Measurements from ENCODE around the gene HTRA3. TPM values are rescaled to one million over a fixed set of nuclear protein-coding genes. Genes with fewer than 3 reads are reported as not detected.

HTRA3 gene
- total and polyA plus RNA-seq, 3 donors from 2014 or later = 6.1 to 17.3 (median 12.2) TPM

DNA sequence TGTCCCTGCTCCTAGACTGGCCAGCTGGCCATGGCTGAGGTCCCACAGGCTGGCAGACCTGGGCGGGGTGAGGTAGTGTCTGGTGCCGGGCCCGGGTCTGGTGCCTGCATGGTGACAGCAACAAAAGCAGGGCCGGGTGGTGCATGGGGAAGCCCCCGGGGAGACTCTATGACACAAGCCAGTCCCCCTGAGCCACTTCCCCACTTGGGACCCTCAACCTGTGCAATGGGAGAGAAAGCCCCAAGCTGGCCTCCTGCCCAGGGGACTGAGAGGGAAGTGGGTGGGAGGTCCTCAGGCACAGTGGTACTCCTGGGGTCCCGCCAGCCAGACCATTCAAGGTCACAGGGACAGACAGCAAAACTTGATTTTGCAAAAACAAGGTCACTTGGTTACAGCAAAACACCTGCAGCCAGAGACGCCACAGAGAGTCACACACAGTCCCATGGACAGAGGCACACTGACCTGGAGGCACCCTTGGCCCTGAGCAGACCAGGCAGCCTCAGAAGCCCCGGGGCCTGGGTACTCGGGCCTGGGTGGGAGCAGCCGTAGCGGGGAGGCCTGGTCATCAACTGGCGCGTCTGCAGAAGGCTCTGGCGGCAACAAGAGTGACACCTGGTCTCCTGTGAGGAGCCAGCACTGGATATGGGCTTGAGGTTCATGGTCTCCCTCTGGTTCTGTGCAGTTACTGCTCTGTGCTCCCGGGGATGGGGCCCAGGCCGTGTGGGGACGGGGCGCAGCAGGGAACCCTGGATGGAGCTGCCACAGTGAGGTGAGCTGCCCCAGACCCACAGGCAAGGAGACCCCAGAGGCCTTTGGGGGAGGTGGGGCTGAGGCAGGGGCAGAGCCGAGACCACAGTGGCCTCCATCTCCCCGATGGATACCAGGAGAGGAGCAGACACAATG, 60.6 kb downstream of the HTRA3 start:
- intact Hi-C loops (cut with DNase I; ENCODE audit: low total_unique reads) = no loop called here
- WGBS, 2 donors = 63 to 74% methylated on average over 11 to 20 of the region's 20 CpGs
- Histone ChIP-seq H3K27me3 (no peaks in the 10 kb centered on the region), H3K4me1 (peaks cover 13% of the 10 kb centered on the region), H3K9me3 (no peaks in the 10 kb centered on the region), H3K27ac (peak overlapping the region in 1 of 2 donors; percentile 50), H3K4me3 (no peak overlapping the region), H3K36me3 (ENCODE audit: low read depth, missing control alignments) (no peaks in the 10 kb centered on the region)
- no peak for TF ChIP-seq POLR2A (IDR thresholded peaks at IDR 0.05)
- TF ChIP-seq, protein P1, sequence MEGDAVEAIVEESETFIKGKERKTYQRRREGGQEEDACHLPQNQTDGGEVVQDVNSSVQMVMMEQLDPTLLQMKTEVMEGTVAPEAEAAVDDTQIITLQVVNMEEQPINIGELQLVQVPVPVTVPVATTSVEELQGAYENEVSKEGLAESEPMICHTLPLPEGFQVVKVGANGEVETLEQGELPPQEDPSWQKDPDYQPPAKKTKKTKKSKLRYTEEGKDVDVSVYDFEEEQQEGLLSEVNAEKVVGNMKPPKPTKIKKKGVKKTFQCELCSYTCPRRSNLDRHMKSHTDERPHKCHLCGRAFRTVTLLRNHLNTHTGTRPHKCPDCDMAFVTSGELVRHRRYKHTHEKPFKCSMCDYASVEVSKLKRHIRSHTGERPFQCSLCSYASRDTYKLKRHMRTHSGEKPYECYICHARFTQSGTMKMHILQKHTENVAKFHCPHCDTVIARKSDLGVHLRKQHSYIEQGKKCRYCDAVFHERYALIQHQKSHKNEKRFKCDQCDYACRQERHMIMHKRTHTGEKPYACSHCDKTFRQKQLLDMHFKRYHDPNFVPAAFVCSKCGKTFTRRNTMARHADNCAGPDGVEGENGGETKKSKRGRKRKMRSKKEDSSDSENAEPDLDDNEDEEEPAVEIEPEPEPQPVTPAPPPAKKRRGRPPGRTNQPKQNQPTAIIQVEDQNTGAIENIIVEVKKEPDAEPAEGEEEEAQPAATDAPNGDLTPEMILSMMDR (IDR thresholded peaks at IDR 0.05) = no peak
- no peak for DNase-seq

DNA sequence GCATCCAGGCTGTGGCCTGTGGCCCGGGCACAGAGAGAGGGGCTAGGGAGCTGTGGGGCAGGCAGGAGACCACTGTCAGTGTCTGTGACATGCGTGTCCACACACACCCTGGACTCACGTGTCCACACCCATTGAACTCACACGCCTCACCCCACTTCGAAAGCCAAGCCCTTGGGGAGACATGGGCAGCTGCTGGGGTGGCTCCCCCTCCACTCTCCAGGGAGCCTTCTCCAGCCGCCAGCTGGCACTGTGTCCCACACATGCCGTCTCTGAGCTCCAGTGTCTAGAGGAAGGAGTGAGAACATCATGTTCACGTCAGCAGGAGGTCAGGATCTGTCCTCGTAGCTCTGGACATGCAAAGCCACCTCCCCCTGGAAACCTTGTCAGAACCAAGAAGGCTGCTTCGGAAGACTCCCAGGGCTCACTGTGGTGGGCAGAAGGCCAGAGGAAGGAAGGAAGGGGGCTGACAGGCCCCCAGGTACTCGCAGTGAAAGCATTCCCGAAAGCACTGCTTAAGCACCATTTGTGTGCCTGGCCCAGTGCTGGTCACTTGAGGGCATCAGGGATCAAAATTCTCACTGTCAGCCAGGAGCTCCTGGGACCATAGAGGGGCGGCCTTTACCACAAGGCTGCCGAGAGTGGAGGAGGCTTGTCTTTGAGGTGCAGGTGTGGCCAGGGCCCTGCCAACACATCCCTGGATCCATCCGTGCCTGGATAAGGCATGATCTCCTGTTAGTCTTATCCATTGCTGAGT, 61.4 kb downstream of the HTRA3 start:
- peaks cover 13% of the 10 kb centered on the region for H3K4me1 ChIP-seq
- intact Hi-C loops (cut with DNase I; ENCODE audit: low total_unique reads) = no loop called here
- 38 to 48% methylated on average over 13 to 15 of the region's 15 CpGs for WGBS, 2 donors
- no peaks in the 10 kb centered on the region for H3K9me3 ChIP-seq
- TF ChIP-seq, protein P1 (IDR thresholded peaks at IDR 0.05) = no peak
- TF ChIP-seq POLR2A (IDR thresholded peaks at IDR 0.05) = no peak
- H3K4me3 ChIP-seq = no peak overlapping the region
- DNase-seq = peak; percentile 81
- peak overlapping the region; percentile 15 to 50 for H3K27ac ChIP-seq
- H3K27me3 ChIP-seq = no peaks in the 10 kb centered on the region
- no peaks in the 10 kb centered on the region for H3K36me3 ChIP-seq (ENCODE audit: low read depth, missing control alignments)

DNA sequence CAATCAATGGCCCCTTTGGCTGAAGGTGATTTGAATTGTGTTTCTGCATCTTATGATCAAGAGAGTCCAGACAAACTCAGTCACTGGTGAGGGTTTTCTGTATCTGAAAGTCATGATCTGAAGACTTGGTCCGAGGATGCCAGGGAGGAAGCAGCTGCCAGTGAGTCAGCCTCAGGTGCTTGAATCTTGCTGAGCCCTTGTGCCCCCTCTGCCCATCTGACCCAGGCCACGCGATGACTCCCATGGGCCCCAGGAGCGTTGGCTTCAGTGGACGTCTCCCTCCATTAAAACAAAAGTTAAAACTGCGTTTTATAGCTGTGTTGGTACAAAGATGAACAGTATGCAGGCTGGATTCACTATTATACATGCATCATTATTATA, 62.0 kb downstream of the HTRA3 start:
- no peaks in the 10 kb centered on the region for H3K9me3 ChIP-seq
- no peak overlapping the region for H3K4me3 ChIP-seq
- WGBS, 2 donors = 69 to 93% methylated on average over 5 to 6 of the region's 6 CpGs
- no peaks in the 10 kb centered on the region for H3K36me3 ChIP-seq (ENCODE audit: low read depth, missing control alignments)
- TF ChIP-seq, protein P1 (IDR thresholded peaks at IDR 0.05) = no peak
- no peak for TF ChIP-seq POLR2A (IDR thresholded peaks at IDR 0.05)
- peak overlapping the region; percentile 15 to 32 for H3K27ac ChIP-seq
- intact Hi-C loops (cut with DNase I; ENCODE audit: low total_unique reads) = no loop called here
- H3K27me3 ChIP-seq = no peaks in the 10 kb centered on the region
- peaks cover 13% of the 10 kb centered on the region for H3K4me1 ChIP-seq
- no peak for DNase-seq

DNA sequence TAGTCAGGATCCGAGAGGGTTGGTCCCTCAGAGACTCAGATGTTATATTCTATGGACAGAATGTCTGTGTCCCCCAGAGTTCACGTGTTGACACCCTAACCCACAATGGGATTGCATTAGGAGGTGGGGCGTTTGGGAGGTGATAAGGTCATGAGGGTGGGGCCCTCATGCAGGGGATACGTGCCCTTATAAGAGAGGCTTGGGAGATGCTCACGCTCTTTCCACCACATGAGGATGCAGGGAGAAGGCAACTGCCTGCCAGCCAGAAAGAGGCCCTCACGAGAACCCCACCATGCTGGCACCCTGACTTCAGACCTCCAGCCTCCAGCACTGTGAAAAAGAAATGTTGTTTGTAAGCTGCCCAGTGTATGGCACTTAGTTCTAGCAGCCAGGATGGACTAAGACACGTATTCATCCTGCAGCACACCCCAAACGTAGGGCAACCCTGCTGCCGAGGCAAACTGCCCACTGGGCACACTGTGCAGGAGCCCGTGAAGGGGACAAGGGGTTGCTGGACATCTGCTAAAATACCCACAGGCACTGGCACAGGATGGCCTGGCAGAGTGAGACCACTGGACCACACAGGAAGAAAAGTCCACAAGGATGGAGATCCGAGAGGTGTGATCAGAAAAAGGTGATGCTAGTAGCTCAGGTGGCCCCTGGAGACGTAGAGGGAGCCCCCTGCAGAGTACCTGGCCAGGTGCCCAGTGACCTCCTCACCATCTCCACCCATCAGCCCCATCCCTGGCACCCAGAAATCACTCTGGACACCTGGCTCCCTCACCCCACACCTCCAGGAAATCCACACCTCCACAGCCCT, 62.7 kb downstream of the HTRA3 start:
- no peaks in the 10 kb centered on the region for H3K27me3 ChIP-seq
- no peak for DNase-seq
- H3K36me3 ChIP-seq (ENCODE audit: low read depth, missing control alignments) = no peaks in the 10 kb centered on the region
- TF ChIP-seq, protein P1 (IDR thresholded peaks at IDR 0.05) = no peak
- TF ChIP-seq POLR2A (IDR thresholded peaks at IDR 0.05) = no peak
- intact Hi-C loops (cut with DNase I; ENCODE audit: low total_unique reads) = no loop called here
- H3K4me1 ChIP-seq = peaks cover 13% of the 10 kb centered on the region
- H3K9me3 ChIP-seq = no peaks in the 10 kb centered on the region
- no peak overlapping the region for H3K27ac ChIP-seq
- 91 to 93% methylated on average over 12 of the region's 12 CpGs for WGBS, 2 donors
- H3K4me3 ChIP-seq = no peak overlapping the region
